BLaER1 treated with 17β-estradiol and CSF1 and Interleukin-3, amounts not matched to agents 10 nM and 100 nM (cell line): Measurements from ENCODE around the gene ERC1.

ENCODE experiments used
- H3K27ac ChIP-seq, 11 experiments: shearing (Covaris generic); formaldehyde crosslinking; 2 replicates each; pipeline ENCODE4 v1.8.1; 2022
- H3K27me3 ChIP-seq, 11 experiments: shearing (Covaris generic); formaldehyde crosslinking; 2 replicates each; pipeline ENCODE4 v1.8.1; 2022
- H3K36me3 ChIP-seq, 11 experiments: shearing (Covaris generic); formaldehyde crosslinking; 2 replicates each; pipeline ENCODE4 v1.8.1; 2022
- H3K4me1 ChIP-seq, 10 experiments: shearing (Covaris generic); formaldehyde crosslinking; 2 replicates each; pipeline ENCODE4 v1.8.1; 2022
- H3K4me2 ChIP-seq, 11 experiments: shearing (Covaris generic); formaldehyde crosslinking; 2 replicates each; pipeline ENCODE4 v1.8.1; 2022
- H3K4me3 ChIP-seq, 10 experiments: shearing (Covaris generic); formaldehyde crosslinking; 2 replicates each; pipeline ENCODE4 v1.8.1; 2022
- H3K9ac ChIP-seq, 11 experiments: shearing (Covaris generic); formaldehyde crosslinking; 2 replicates each; pipeline ENCODE4 v1.8.1; 2022
- H3K9me3 ChIP-seq, 11 experiments: shearing (Covaris generic); formaldehyde crosslinking; replicated peaks in 1 of 11; 2 replicates each; pipeline ENCODE4 v1.8.1; 2022
- H4K20me1 ChIP-seq, 11 experiments: shearing (Covaris generic); formaldehyde crosslinking; 2 replicates each; pipeline ENCODE4 v1.8.1; 2022
- Cebpa-rat ChIP-seq, 11 experiments: shearing (Covaris generic); IDR thresholded peaks; 2 replicates each; pipeline ENCODE4 v1.8.1; 2022

Gene ERC1

DNA sequence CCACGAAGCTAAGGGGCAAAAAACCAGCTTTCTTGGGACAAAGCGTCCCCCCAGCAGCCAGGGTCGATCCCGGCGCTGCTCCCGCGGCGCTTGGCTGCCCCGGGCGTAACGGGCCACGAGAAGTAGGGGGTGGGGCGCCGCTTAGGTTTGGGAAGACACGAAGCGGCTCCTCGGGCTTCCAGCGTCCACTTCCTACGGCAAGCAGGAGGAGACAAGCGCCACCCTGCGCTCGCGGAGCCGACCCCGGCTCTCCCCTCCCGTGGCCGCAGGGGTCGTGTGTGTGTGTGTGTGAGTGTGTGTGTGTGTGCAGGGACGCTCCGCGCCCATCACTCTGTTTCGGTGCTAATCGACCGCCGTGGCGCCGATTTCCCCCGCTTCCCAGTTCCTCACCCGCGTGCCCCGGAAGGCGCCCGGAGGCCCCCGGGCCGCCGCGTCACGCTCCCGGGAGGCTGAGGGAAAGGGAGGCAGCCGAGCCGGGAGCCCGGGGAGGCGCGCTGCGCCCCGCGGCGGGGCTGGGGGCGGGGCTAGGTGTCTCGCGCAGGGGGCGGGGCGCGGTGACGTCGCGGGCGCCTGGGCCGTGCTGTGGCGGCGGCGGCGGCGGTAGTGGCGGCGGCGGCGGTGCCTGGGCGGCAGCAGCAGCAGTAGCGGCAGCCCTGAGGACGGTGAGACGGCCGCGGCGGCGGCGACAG, at the start of gene ERC1:
Gene ERC1 (plus strand): TSS at position 563 of the 689 bp plus-strand sequence. CDS start 36,681 bp downstream, outside the sequence.
- Histone ChIP-seq H3K27me3 (no peaks in the 10 kb centered on the region), H3K4me1 (peaks cover 36 to 55% (median 43%) of the 10 kb centered on the region in 10 experiments), H3K9ac (peak within 1 kb of the TSS; percentile 89 to 98 (median 95)), H3K4me3 (peak within 1 kb of the TSS; percentile 62 to 84 (median 76)), H3K4me2 (peak within 1 kb of the TSS; percentile 86 to 96 (median 92)), H3K36me3 (peaks cover 0 to 11% (median 0%) of the 10 kb centered on the region in 11 experiments; a peak in 4 of 22 replicates), H3K27ac (peak within 1 kb of the TSS; percentile 91 to 99 (median 97)), H4K20me1 (peaks cover 0 to 37% (median 11%) of the 10 kb centered on the region in 11 experiments; a peak in 14 of 22 replicates), H3K9me3 (no peaks in the 10 kb centered on the region)
- TF ChIP-seq Cebpa-rat (IDR thresholded peaks at IDR 0.05): no peak

DNA sequence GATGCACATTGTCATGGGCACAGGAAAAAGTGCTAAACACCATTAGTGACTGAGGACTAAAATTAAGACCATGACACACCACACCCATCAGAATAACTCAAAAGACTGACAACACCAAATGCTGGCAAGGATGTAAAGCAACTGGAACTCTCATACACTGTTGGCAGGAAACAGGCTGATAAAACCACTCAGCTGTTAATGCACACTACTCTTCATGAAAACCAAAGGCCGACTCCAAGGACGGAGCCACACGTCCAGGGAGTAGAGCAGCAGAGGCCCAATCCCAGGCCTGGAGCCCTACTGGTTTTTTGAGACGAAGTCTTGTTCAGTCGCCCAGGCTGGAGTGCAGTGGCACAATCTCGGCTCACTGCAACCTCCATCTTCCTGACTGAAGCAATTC, 48.0 kb upstream of the ERC1 start:
- Histone ChIP-seq H3K4me3 (no peak overlapping the region), H3K9ac (no peak overlapping the region), H3K4me1 (peaks cover 35 to 49% (median 46%) of the 10 kb centered on the region in 10 experiments), H3K27ac (peak overlapping the region in 1 of 11 experiments; percentile 67; a peak in 1 of 22 replicates), H3K27me3 (no peaks in the 10 kb centered on the region), H3K9me3 (no peaks in the 10 kb centered on the region), H3K36me3 (peaks cover 46 to 68% (median 57%) of the 10 kb centered on the region in 11 experiments), H3K4me2 (no peak overlapping the region; a peak in 2 of 22 replicates), H4K20me1 (peaks cover 0 to 5% (median 3%) of the 10 kb centered on the region in 11 experiments; a peak in 5 of 22 replicates)
- no peak for TF ChIP-seq Cebpa-rat (IDR thresholded peaks at IDR 0.05)

DNA sequence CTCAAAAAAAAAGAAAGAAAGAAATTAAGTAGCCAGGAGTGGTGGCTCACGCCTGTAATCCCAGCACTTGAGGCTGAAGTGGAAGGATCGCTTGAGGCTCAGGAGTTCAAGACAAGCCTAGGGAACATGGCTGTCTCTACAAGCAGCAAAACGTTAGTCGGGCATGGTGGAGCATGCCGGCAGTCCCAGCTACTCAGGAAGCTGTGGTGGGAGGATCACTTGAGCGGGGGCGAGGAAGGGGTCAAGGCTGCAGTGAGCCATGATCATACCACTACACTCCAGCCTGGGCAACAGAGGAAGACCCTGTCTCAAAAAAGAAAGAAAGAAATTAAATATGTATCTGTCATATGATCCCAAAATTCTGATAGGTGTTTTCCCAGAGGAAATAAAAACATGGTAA, 46.8 kb upstream of the ERC1 start:
- no peaks in the 10 kb centered on the region for H3K27me3 ChIP-seq
- H3K27ac ChIP-seq: peak overlapping the region in 10 of 11 experiments; percentile 5 to 67 (median 55); a peak in 16 of 22 replicates
- peaks cover 35 to 56% (median 46%) of the 10 kb centered on the region in 11 experiments for H3K36me3 ChIP-seq
- TF ChIP-seq Cebpa-rat (IDR thresholded peaks at IDR 0.05): no peak
- peak overlapping the region in 1 of 10 experiments; percentile 2; a peak in 2 of 20 replicates for H3K4me3 ChIP-seq
- peak overlapping the region in 9 of 11 experiments; percentile 7 to 53 (median 30); a peak in 10 of 22 replicates for H3K9ac ChIP-seq
- no peaks in the 10 kb centered on the region for H3K9me3 ChIP-seq
- peaks cover 42 to 56% (median 53%) of the 10 kb centered on the region in 10 experiments for H3K4me1 ChIP-seq
- H3K4me2 ChIP-seq: peak overlapping the region; percentile 68 to 81 (median 76)
- H4K20me1 ChIP-seq: peaks cover 0 to 5% (median 0%) of the 10 kb centered on the region in 11 experiments; a peak in 2 of 22 replicates

DNA sequence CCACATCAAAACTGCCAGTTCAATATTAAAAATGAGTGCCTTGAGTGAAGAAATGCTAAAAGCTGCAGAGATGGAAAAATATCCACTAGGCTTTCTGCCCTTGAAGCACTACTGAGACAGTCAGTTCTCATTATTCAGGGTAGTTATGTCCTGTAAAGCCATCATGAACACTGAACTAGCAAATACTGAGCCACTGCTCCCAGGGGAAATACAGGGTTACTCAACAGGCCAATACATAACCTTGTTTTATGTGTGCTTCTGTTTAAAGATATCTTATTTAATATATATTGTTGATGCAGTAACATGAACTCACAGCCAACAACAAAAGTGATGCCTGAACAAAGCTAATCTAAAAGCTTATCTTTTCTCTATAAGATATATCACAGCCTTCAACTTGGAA, 44.8 kb upstream of the ERC1 start:
- no peak for TF ChIP-seq Cebpa-rat (IDR thresholded peaks at IDR 0.05)
- Histone ChIP-seq H3K36me3 (peaks cover 19 to 38% (median 29%) of the 10 kb centered on the region in 11 experiments), H4K20me1 (peaks cover 0 to 5% (median 0%) of the 10 kb centered on the region in 11 experiments; a peak in 1 of 22 replicates), H3K27ac (peak overlapping the region in 10 of 11 experiments; percentile 39 to 66 (median 52); a peak in 19 of 22 replicates), H3K4me2 (peak overlapping the region; percentile 38 to 96 (median 68)), H3K4me3 (no peak overlapping the region), H3K27me3 (no peaks in the 10 kb centered on the region), H3K4me1 (peaks cover 42 to 56% (median 53%) of the 10 kb centered on the region in 10 experiments), H3K9ac (peak overlapping the region; percentile 1 to 48 (median 25); a peak in 14 of 22 replicates), H3K9me3 (no peaks in the 10 kb centered on the region)

DNA sequence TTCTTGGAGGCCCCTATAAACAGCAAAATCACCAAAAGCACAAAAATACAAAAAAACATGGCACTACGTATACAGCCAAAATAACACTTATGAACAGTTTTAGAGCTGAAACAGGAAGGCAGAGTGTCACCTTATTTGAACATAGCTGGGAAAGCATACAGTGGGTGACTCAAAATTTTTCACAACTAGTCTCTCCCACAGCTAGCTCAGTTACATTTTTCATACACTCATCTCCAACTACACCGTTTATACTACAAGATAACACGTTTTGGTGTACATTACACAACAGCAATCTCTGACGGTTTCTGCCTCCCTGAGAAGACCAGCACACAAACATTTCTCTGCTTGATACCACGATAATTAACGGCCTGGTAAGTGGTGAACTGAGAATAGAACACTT, 44.4 kb upstream of the ERC1 start:
- Histone ChIP-seq H3K27ac (peak overlapping the region; percentile 42 to 66 (median 53); a peak in 21 of 22 replicates), H3K4me3 (no peak overlapping the region), H3K27me3 (no peaks in the 10 kb centered on the region), H3K4me1 (peaks cover 42 to 56% (median 53%) of the 10 kb centered on the region in 10 experiments), H4K20me1 (peaks cover 0 to 5% (median 0%) of the 10 kb centered on the region in 11 experiments; a peak in 1 of 22 replicates), H3K4me2 (peak overlapping the region; percentile 38 to 96 (median 68)), H3K36me3 (peaks cover 19 to 34% (median 25%) of the 10 kb centered on the region in 11 experiments), H3K9me3 (no peaks in the 10 kb centered on the region), H3K9ac (peak overlapping the region; percentile 1 to 62 (median 25); a peak in 14 of 22 replicates)
- no peak for TF ChIP-seq Cebpa-rat (IDR thresholded peaks at IDR 0.05)

DNA sequence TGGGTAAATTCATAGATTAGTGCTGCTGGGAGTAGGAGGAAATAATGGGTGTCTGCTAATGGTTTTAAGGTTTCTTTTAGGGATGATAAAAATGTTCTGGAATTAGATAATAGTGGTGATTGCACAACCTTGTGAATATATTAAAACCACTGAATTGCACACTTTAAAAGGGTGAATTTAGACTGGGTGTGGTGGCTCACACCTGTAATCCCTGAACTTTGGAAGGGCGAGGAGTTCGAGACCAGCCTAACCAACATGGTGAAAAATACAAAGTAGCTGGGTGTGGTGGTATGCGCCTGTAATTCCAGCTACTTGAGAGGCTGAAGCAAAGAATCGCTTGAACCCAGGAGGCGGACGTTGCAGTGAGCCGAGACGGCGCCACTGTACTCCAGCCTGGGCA, 42.8 kb upstream of the ERC1 start:
- Histone ChIP-seq H3K27ac (peak overlapping the region; percentile 73 to 94 (median 89); a peak in 20 of 22 replicates), H4K20me1 (peaks cover 0 to 5% (median 0%) of the 10 kb centered on the region in 11 experiments; a peak in 1 of 22 replicates), H3K4me3 (peak overlapping the region; percentile 60 to 87 (median 78)), H3K4me2 (peak overlapping the region; percentile 68 to 96 (median 88)), H3K27me3 (no peaks in the 10 kb centered on the region), H3K36me3 (peaks cover 8 to 18% (median 10%) of the 10 kb centered on the region in 11 experiments; a peak in 21 of 22 replicates), H3K4me1 (peaks cover 42 to 58% (median 51%) of the 10 kb centered on the region in 10 experiments), H3K9me3 (no peaks in the 10 kb centered on the region), H3K9ac (peak overlapping the region; percentile 78 to 93 (median 88); a peak in 21 of 22 replicates)
- peak in 2 of 11 experiments; percentile 10 to 34; a peak in 2 of 22 replicates for TF ChIP-seq Cebpa-rat (IDR thresholded peaks at IDR 0.05)

DNA sequence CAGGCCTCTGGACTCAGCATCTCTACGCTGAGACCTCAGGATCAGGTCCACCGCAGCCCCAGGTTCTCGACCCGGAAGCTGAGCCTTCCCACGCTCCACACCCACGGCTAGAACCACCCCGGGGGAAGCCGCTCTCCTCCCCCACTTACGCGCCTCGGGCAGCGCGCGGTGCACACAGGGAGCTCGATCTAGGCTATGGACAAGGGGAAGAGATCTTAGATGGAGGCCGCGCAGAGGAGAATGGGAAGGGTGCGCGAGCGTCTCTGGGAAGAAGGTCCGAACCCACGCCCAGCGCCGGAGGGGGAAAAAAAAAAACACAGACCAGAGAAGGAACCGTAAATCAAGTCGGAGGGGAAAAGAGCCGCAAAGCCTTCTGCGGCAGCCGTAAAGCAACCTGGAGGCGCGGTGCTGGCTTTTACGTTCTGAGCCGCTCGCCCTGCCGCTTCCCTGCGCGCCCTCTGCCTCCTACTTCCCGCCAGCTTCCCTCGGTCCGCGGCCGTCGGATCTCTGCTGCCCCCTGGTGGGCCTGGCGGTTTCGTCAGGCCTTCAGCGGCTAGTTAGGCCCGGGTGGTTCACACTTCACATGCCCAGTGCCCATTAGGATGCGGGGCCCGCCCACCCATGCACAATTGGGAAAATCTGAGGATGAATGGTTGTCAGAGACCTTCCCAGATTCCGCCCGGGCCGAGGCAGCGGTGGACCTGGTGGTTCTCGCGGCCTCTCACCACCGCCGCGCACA, 41.4 kb upstream of the ERC1 start, which contains the start of gene RAD52:
Gene RAD52 (minus strand): TSS at position 242 of the 739 bp plus-strand sequence. CDS start 16,636 bp downstream, outside the sequence.
- peak within 1 kb of the TSS; percentile 68 to 96 (median 88) for H3K4me2 ChIP-seq
- 0 out of 22 replicates have a peak, but pooled peaks cover 0 to under 1% (median 0%) of the 10 kb centered on the region in 11 experiments for H4K20me1 ChIP-seq
- peak within 1 kb of the TSS; percentile 78 to 93 (median 88) for H3K9ac ChIP-seq
- peak within 1 kb of the TSS; percentile 60 to 87 (median 78) for H3K4me3 ChIP-seq
- peaks cover 33 to 61% (median 38%) of the 10 kb centered on the region in 10 experiments for H3K4me1 ChIP-seq
- TF ChIP-seq Cebpa-rat (IDR thresholded peaks at IDR 0.05): no peak
- peak within 1 kb of the TSS; percentile 73 to 94 (median 89) for H3K27ac ChIP-seq
- H3K27me3 ChIP-seq: no peaks in the 10 kb centered on the region
- H3K9me3 ChIP-seq: no peaks in the 10 kb centered on the region
- peaks cover 0 to 6% (median 0%) of the 10 kb centered on the region in 11 experiments; a peak in 1 of 22 replicates for H3K36me3 ChIP-seq

DNA sequence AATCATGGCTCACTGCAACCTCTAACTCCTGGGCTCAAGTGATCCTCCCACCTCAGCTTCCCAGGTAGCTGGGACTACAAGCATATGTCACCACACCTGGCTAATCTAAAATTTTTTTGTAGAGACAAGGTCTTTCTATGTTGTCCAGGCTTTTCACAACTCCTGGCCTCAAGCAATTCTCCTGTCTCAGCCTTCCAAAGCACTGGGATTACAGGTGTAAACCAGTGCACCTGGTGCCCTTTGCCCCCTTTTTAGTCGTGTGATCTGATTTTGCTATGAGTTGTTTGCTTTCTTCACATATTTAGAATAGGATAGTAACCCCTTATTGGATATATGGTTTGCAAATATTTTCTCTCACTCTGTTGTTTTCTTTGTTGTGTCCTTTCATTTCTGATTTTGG, 39.8 kb upstream of the ERC1 start:
- Histone ChIP-seq H3K4me3 (no peak overlapping the region), H3K9ac (no peak overlapping the region), H3K27ac (0 out of 22 replicates have a peak overlapping the region, but pooled peaks of 1 of the 11 experiments have one; percentile 94), H3K27me3 (no peaks in the 10 kb centered on the region), H3K4me2 (no peak overlapping the region), H3K9me3 (no peaks in the 10 kb centered on the region), H3K4me1 (peaks cover 22 to 47% (median 24%) of the 10 kb centered on the region in 10 experiments), H3K36me3 (no peaks in the 10 kb centered on the region), H4K20me1 (no peaks in the 10 kb centered on the region)
- TF ChIP-seq Cebpa-rat (IDR thresholded peaks at IDR 0.05): no peak
